Stimulated activated naive CD8-positive, alpha-beta T cell treated with anti-CD3 and anti-CD28 coated beads, Interleukin-15, Interleukin-2, amounts not matched to agents 100 U/mL and 50 U/mL, for 24 hours (primary cell): ENCODE measurements around the gene SPSB1.

ENCODE experiments used
- ATAC-seq: fragments of 150-1000 bp; cut with Tn5 transposase; one replicate; pipeline ENCODE4 v1.10.0; 2021
- DNase-seq: peaks from one replicate; pipeline ENCODE4 v3.0.0; 2021

SPSB1 gene

DNA sequence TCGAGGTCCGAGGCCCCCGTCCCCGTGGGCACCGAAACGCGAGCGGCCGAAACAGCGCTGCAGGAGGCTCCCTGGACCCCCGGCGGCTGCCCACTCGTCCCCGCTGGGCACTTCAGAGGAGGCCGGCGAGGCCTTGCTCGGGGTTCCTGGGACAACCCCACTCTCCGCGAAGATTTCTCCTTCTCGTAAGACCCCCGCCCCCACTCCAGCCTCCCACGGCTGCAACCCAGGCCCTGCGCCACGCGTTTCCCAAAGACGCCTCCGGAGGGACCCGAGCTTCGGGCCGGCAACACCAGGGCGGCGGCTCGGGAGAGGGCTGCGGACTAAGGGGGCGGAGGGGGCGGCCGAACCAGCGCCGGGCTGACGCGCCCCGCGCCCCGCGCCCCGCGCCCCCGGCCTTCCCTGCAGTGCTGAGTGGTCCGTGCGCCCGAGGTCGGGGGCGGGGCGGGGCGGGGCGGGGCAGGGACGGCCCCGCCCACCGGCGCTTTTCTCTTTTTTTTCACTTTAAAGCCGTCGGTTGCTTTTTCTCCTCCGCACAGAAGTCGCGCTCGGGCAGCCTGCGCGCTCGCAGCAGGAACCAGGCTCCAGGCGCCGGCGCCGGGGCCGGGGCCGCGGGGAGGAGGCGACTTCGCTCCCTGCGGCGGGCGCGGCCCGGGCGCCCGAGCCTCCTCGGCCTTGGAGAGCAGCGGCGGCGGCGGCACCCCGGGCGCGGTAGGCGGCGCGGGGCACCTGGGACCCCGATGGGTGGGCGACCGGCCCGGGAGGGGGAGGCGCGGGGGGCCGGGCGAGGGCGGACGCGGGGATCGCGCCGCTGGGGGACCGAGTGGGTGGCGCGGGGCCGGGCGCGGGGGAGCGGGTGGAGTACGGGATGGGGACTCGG lies at the start of gene SPSB1:
Gene SPSB1, plus strand, starts transcription at position 534 of the 880 bp plus-strand sequence. CDS start 62,998 bp downstream, outside the sequence.
- ATAC-seq = peak; percentile 62
- DNase-seq = peak; percentile 56

DNA sequence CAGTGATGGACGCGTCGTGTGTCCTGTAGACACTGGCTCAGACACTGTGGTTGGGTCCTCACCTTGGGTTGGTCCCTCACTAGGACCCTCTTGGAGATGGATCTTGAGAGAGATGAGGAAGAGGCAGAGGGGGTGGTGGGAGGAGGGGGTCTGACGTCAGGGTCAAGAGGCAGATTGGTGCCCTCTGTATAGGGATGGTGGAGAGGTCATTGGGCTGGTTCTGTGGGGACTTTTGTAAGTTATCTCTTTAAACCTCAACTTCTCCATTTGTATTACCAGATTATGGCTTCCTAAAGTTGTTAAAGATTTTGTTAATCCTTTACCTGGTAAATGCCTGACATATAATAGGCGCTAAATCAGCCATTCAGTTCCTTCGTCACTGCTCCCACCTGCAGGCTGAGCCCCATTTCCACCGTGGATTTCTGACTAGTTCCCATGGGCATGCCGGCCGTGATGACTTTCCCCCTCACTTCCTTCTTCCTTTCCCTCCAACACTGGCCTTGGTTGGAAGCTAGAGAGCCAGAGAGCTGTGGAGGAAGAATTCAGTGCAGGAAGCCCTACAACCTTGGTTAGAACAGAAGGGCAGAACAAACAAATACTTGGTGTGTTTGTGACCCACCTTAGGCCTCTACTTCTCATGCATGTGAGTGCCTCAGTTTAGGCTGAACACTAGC lies 49.5 kb upstream of the SPSB1 start:
- ATAC-seq = no peak

DNA sequence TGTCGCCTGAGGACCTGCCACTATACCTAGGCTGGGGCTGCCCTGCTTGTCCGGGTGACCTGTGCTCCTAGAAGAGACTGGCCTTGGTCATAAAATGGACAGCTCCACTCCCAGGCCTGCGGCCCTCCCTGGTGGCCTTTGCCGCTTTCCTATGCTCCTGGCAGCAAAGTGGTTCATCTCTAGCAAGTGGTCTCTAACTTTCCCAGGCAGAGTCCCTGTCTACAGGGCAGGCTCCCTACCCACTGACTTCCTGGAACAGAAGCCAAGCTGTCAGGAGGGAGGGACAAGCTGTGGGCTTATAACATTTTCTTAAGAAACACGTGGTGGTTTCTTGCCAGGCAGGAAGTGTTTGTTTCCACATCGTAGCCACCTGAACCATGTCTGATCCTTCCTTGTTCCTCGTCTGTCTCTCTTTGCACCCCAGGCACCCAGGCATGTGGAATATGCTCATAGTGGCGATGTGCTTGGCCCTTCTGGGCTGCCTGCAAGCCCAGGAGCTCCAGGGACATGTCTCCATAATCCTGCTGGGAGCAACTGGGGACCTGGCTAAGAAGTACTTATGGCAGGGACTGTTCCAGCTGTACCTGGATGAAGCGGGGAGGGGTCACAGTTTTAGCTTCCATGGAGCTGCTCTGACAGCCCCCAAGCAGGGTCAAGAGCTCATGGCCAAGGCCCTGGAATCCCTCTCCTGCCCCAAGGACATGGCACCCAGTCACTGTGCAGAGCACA lies 48.0 kb upstream of the SPSB1 start:
- no peak for DNase-seq

More for the DNA sequence above, 49.5 kb upstream of the SPSB1 start:
- no peak for DNase-seq

DNA sequence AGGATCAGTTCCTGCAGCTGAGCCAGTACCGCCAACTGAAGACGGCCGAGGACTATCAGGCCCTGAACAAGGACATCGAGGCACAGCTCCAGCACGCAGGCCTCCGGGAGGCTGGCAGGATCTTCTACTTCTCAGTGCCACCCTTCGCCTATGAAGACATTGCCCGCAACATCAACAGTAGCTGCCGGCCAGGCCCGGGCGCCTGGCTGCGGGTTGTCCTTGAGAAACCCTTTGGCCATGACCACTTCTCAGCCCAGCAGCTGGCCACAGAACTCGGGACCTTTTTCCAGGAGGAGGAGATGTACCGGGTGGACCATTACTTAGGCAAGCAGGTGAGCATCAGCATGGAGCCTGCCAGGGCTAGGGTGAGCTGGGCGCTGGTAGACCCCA lies 47.5 kb upstream of the SPSB1 start:
- no peak for ATAC-seq
- no peak for DNase-seq

More for the DNA sequence above, 48.0 kb upstream of the SPSB1 start:
- no peak for ATAC-seq

DNA sequence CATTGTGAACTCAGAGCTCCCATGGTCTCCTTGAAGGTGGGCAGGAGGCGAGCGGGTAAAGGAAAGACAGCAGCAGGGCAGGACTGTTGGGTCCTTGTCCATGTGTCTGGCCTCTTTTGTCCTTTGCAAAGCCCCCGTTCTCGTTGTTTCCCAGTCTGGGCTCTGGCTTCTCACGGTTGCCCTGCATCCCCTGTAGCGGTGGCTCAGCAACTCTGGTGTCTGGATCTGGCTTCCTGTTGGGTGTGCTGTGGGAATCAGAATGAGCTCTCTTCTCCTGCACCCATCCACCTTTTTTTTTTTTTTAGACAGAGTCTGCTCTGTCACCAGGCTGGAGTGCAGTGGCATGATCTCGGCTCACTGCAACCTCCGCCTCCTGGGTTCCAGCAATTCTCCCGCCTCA lies 47.0 kb upstream of the SPSB1 start:
- ATAC-seq = no peak
- no peak for DNase-seq

DNA sequence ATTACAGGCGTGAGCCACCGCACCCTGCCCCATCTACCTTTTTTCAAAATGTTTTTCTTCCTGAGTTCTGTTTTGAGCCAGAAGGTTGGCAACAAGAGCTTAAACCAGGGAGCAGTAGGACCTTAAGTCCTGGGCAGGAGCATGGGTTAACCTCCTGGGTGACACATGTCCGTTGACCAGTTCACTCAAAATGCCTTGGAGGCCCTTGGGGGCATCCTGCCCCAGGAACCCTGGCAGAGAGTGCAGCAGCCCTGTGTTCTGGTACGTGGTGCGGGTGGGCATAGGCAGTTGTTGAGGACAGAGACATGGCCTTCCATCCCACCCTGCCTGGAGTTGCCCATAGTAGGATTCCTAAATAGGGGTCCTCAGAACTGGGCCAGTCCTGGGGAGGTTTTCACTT lies 46.5 kb upstream of the SPSB1 start:
- DNase-seq = no peak
- ATAC-seq = no peak

DNA sequence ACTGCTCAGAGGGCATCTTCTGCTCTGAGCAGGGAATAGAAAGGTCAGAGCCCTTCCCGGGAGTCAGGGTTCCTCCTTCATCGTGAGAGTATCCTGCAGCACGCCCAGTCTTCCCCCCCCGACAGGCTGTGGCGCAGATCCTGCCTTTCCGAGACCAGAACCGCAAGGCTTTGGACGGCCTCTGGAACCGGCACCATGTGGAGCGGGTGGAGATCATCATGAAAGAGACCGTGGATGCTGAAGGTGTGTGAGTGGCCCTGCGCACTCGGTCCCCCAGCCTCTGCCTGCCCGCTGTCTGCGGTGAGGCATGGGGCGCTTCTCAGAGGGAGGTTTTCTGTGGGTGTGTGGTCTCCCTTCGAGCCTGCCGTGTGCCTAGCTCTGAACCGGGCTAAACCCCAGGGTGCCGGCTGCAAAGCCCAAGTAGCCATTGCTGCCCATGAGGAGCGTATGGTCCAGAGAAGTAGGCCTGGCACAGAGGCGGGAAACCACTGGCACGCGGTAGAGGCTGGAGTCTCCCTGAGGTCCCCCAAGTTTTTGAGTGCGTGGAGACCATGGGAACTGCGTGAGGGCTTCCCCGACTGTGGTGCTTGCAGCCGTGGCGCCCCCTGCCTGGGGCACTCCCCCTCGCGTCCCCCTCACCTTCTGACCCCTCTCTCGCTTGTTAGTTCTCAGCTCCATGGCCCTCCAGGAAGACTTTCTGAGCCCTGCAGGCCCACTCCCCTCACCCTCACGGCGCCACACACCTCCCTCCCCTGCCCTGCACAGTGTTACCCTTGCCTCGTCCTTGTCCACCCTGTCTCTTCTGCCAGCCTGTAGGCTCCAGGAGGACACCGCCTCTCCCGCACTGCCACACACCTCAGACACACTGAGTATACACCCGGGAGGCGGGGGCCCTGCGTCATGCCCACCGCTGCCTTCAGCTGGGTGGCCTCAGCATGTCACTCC lies 45.6 kb upstream of the SPSB1 start:
- no peak for ATAC-seq

DNA sequence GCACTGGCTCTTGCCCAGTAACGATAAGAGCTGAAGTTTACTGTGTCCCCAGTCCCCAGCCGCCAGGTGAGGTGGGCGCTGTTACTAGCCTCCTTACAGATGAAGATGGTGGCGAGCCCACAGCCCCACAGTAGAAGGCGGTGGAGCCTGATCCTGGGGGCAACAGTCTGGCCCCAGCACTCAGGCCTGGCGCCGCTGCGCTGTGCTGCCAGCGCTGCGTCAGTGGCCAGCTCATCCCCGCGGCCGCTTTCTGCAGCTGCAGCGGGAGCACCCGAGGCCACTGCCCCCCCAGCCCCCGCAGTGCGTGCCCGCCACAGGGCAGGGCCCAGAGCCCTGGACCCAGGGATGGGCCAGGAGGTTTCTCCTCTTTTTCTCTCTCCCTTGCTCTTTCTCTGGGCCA lies 44.8 kb upstream of the SPSB1 start:
- ATAC-seq (no peak), DNase-seq (no peak)

More for the DNA sequence above, 45.6 kb upstream of the SPSB1 start:
- DNase-seq = no peak

DNA sequence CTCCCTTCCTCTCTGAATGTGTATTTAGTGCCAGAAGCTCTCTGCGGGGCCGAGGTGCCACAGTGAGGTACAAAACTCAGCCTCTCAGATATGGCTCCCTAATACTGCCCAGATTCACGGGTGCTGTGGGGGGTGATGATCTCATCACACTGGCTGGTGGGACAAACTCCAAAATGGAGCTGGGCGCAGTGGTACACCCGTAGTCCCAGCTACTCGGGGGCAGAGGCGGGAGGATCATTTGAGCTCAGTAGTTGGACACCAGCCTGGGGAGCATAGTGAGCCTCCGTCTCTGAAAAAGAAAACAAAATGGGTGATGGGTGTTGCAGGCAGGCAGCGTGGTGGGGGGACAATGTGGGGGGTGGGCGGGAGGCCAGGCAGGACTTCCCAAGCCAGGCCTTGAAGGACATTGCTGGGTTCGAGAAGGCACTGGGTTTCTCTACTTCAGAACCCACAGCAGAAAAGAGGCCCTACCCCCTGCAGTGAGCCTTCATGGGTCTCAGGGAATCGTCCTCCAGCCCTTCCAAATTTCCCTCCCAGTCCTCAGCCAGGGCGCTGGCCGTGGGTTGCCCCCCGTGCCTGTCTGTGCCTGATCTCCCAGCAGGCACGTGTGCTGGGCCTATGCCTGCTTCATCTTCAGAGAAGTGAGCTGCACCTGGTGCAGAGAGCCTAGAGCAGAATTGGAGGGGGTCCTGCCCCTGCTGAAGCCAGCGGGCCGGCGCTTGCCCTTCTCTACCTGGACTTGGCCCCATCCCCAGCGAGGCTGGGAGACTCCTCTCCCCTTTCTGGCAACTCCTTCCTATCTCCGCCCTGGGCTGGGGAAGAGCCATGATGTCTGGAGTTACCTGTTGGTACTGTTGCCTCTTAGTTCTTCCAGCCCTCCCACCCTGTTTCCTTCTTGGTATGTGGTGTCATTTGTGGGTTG lies 44.1 kb upstream of the SPSB1 start:
- no peak for DNase-seq
- ATAC-seq = no peak

DNA sequence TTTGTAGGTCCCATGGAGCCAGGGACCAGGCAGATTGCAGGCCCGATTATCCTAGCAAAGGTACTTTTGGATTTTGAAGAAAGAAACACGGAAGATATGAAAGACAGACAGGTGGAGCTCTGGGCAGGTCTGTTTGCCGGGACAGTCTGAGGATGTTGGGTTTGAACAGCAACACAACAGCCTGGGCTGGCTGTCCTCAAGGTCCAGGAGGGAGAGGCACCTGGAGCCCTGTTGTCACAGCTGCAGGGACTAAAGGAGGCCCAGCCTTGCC lies 43.5 kb upstream of the SPSB1 start:
- DNase-seq = no peak
- no peak for ATAC-seq

DNA sequence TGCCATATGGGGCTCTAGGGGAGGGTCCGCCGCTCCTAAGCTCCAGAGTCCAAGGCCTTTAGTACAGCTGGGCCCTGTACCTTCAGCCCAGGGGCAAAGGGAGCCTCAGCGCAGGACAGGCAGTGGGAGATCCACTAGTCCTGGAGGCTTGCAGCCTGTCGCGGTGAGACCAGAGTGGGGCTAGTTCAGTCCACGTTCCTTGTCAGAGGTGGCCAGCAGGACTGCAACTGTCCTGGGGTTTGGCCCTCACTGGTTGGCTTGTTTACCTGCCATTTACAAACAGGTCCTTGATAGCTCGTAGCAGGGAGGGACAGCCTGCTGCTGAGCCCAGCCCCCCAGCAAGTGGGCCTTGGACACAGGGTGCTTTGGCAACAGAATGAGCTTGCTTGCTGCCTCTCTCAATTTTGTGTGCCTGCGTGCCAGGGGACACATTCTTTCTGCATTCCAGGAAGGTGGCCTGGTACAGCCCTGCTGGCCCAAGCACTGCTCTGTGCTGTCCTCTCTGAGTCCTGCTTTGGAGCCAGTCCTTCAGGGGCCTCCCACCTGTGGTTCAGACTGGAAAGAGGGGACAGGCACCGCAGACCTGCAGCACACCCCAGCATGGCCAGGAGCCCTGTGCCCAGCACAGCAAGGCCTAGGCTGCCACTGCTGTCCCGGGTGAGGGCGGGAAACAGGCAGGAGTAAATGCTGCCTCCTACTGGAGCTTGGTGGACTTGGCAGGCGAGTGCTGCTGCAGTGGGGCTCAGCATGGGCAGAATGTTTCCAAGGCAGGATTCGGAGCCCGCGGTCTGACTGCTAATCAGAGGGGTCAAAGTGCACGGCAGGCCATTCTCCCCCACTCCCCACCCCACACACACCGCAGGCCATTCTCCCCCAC lies 42.9 kb upstream of the SPSB1 start:
- peak; percentile 63 for ATAC-seq
- peak; percentile 55 for DNase-seq

DNA sequence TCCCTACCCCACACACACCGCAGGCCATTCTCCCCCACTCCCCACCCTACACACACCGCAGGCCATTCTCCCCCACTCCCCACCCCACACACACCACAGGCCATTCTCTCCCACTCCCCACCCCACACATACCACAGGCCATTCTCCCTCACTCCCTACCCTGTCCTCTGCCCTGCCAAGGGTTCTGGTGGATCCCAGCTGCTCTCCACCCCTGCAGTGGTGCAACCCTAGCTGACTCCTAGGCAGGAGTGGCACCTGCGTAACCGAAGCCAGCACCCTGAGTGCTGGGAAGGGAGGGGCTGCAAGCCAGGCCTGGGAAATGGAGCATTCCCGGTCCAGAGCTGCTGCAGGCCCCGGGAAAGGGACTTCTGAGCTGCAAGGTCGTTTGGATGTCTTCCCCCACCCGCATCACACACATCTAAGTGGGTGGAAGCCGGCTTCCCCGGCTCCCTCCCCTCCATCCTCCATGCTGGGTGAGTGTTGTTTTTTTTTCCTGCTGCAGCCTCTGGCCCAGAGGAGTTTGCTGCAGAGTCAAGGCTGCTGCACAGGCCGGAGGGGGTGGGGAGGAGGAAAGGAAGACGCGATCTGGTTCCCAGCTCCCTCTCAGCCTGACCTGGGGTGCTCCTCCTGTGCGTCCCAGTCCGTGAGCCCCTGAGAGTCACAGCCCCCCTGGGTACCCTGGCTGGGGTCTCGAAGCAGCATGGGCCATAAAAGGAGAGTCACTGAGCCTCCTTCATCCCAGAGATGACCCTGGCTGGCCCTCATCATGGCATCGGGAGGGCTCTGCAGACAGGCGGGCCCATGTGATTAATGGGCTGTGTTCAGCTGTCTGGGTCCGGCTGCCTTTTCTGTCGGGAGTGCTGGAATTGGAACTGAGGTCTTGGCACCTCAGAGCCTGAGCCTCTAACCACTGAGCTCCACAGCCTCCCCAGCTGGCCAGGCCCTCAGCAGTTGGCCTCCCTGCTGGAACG lies 42.0 kb upstream of the SPSB1 start:
- no peak for ATAC-seq
- no peak for DNase-seq

DNA sequence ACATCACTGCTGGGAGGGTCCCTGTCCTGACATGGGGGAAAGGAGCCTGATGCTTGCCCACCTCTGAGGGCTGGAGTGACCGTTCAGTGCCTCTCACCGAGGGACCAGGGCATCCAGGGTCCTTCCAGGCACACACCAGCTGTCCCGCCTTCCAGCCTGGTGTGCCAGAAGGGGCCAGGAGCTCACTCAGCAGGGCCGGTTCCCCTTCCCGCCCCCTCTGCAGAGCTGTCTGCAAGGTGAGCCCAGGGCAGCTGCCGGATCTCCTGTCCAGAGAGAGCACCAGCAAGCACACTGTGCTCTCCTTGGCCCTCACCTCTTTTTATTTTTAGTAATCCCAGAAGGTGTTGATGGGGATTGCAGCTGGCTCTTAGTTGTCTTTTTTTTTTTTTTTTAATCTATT lies 41.2 kb upstream of the SPSB1 start:
- ATAC-seq = no peak
- DNase-seq = no peak

DNA sequence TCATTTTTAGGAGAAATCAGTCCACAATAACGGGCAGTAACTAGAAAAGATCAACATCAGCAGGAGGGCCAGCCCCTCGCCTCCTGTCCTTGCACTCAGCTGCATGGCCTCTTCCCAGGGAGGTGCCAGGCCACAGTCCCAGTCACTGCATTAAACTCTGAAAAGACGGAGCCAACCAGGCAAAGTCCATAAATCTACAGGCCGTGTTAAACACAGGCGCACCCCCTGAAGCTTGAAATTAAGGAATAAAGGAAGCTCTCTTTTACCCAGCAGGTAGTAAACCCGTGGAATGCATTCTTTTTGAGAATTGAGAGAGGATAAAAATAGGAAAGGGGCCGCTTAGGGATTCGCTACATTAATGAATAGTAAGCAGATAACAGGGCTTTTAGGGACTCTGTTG lies 39.7 kb upstream of the SPSB1 start:
- ATAC-seq = no peak
- no peak for DNase-seq

DNA sequence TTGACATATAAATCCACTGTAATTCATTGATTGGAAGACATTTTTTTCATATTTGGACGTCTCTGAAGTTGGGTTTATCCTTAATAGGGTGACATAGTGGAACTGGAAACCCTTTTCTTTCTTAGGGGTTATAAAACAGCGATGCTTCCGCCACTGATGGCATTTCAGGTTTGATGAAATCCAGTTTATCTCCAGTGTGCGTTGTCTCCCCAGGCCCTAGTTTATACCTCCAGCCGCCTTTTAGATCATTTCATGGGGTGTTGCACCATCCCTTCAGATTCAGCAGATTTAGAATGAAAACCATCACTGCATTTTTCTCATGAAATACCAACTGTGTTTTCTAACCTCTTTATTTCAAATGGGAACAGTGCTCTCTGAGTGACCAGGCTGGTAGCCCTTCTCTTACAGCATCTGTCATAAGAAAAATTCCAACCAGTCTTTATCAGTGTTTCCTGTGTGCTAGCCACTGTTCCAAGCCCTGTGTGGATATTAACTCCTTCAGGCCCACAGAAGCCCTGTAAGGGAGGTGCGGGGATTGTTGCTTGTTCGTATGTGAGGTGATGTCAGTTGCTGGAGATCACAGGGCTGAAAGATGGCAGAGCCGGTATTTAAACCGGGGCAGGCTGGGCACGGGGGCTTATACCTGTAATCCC lies 39.1 kb upstream of the SPSB1 start:
- no peak for ATAC-seq
- DNase-seq = no peak

DNA sequence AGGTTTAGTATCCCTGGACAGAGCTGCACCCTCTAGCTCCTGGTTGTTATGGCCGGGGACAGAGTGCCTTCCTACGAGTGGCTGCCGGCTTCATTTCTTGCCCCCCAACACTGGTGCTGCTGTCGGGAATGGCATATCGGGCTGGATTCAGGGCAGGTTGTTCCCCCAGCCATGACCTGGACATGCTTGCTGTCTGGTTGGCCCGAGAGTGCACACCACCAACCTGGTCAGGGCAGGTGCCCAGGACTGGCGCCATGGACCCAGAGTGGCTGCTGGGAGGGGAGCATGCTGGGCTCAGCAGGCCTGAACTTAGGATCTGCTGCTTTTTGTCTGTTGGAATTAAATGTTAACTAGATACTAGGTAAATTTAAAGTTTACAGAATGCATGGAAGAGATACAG lies 36.4 kb upstream of the SPSB1 start:
- DNase-seq (no peak), ATAC-seq (no peak)

DNA sequence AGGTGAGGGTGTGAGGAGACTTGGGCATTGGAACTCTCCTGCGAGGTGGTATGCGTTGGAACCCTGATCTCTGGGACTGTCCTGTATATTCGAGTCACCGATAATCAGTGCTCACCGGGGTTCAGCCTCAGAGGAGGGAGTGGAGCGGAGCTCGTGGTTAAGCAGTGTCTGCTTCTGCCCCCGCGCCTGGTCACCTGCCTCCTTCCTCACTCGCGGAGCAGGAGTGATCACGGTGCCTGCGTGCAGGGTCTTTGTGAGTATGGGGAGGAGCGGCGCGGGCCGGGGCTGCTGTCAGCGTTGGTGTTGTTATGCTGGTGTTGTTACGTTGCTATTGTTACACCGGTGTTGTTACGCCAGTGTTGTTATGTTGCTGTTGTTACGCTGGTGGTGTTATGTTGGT lies 34.8 kb upstream of the SPSB1 start:
- no peak for ATAC-seq

DNA sequence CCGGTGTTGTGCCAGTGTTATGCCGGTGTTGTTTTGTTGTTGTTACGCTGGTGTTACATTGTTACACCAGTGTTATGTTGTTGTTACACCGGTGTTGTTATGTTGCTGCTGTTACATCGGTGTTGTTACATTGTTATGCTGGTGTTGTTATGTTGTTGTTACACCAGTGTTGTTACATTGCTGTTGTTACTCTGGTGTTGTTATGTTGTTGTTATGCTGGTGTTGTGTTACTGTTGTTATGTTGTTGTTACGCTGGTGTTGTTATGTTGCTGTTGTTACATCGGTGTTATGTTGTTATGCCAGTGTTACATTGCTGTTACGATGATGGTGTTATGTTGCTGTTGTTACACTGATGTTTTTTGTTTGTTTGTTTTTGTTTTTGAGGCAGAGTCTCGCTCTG lies 34.1 kb upstream of the SPSB1 start:
- ATAC-seq = no peak
- no peak for DNase-seq

More for the DNA sequence above, 34.8 kb upstream of the SPSB1 start:
- DNase-seq = no peak
